ENCODE data around the gene GRK2. TPM values are rescaled to one million over a fixed set of nuclear protein-coding genes. Genes with fewer than 3 reads are reported as not detected.
"Not testable (repeated sequence)": the region's sequence is repeated elsewhere in the genome, so short reads cannot be mapped to it uniquely, and the experiment has no call there.

The GRK2 gene
- total and polyA plus RNA-seq, 10 donors, result 119 to 301 (median 261) TPM

DNA sequence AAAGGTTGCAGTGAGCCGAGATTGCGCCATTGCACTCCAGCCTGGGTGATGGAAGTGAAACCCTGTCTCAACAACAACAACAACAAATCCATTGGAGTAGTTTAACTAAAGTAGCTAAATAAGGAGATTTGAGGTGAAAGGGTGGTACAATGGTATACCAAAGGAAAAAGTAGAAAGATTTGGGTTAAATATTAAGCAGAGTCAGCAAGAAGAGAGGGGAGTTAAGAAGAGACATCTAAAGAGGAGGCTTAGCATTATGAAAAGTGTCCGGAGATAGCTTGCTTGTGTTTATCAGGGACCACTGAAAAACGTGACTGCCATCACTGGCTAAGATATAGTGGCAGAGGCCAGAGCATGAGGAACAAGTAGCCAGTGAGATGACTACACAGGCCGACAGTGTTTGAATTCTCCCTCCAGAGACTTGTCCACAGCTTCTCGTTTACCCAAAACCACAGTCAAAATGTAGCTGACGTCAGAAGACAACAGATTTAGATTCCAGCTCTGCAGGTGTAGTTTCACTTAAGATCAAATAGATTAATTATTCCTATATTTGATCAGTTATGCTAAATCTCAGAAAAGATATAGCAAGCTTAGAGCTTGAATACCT lies 32.6 kb upstream of the GRK2 start:
- H3K4me3 ChIP-seq, result no peak overlapping the region
- H3K9me3 ChIP-seq, result no peaks in the 10 kb centered on the region
- no peaks in the 10 kb centered on the region for H3K27me3 ChIP-seq (replicated peaks in 1 of 7)
- DNase-seq, result no peak
- peaks cover 4 to 32% (median 9%) of the 10 kb centered on the region in 6 donors for H3K4me1 ChIP-seq
- H3K27ac ChIP-seq, result no peak overlapping the region
- no peak for TF ChIP-seq CTCF (IDR thresholded peaks at IDR 0.05 in 8 of 11, conservative IDR thresholded peaks at IDR 0.05 in 3 of 11)
- no peak for TF ChIP-seq POLR2AphosphoS5 (IDR thresholded peaks at IDR 0.05)
- TF ChIP-seq POLR2A (IDR thresholded peaks at IDR 0.05), result no peak
- H3K36me3 ChIP-seq, result peaks cover 0 to 89% (median 45%) of the 10 kb centered on the region in 6 donors
- 73 to 86% (median 77%) methylated on average over 7 of the region's 7 CpGs for WGBS, 5 donors
- intact Hi-C loops (cut with DNase I; ENCODE audit: low total_unique reads), result no loop called here

GRCh38 chr11:67234571-67234970 lies 31.7 kb upstream of the GRK2 start:
- H3K27ac ChIP-seq, result not testable (repeated sequence)

GRCh38 chr11:67237574-67237973 lies 28.7 kb upstream of the GRK2 start:
- 97 to 100% (median 98%) methylated on average over 1 of the region's 1 CpG for WGBS, 5 donors
- intact Hi-C loops (cut with DNase I; ENCODE audit: low total_unique reads), result no loop called here

More at GRCh38 chr11:67234571-67234970, 31.7 kb upstream of the GRK2 start:
- intact Hi-C loops (cut with DNase I; ENCODE audit: low total_unique reads); H3K27me3 ChIP-seq (replicated peaks in 1 of 7); H3K4me3 ChIP-seq; H3K9me3 ChIP-seq; DNase-seq: not testable (repeated sequence)
- WGBS, 5 donors, result 92 to 96% (median 95%) methylated on average over 8 of the region's 8 CpGs
- Histone ChIP-seq H3K36me3 (peaks cover 0 to 80% (median 37%) of the 10 kb centered on the region in 6 donors), H3K4me1 (peaks cover 12 to 41% (median 18%) of the 10 kb centered on the region in 6 donors)

DNA sequence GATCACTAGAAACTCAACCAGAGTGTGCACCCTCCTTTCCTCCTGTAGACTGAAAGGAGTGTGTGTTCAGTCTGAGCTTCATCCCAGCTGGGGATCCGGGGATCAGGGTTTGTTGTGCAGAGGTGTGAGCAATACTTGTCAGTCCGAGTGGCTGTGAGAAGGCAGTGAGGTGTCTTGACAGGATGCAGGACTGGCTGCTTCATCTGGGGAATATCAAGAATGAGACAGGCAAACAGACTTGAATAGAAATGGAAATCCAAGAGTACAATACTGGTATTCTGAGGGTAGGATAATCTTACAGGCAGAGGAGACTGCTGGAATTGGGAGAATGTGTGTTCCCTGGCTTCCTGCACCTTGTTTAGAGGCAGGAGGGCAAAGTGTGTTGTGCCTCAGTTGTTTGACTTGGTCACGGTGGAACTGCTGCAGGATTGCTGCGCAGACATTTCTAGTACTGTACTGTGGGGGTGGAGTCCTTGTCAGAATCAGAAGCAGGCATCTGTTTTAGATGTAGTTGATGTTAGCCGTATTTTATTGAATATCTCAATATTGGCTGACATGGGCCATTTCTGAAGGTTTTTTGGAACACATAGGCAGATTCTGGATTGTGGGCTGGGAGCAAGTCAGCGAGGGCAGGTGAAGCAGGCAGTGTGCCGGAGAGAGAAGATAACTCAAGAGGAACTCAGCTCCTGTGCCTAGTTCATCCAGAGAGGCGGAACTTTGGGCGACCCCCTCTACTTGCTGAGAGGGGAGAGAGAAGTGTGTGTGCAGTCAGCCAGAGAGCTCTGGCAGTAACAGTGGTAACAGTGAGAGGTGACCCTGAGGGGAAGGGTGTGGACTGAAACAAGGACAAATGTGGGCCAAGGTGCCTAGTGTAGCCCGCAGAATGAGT lies 27.1 kb upstream of the GRK2 start:
- peak overlapping the region; percentile 84 to 96 (median 92) for H3K27ac ChIP-seq
- H3K27me3 ChIP-seq (replicated peaks in 1 of 7), result no peaks in the 10 kb centered on the region
- no peaks in the 10 kb centered on the region for H3K9me3 ChIP-seq
- intact Hi-C loops (cut with DNase I; ENCODE audit: low total_unique reads), result no loop called here
- TF ChIP-seq POLR2AphosphoS5 (IDR thresholded peaks at IDR 0.05), result no peak
- no peak for TF ChIP-seq POLR2A (IDR thresholded peaks at IDR 0.05)
- no peak for TF ChIP-seq CTCF (IDR thresholded peaks at IDR 0.05 in 8 of 11, conservative IDR thresholded peaks at IDR 0.05 in 3 of 11)
- H3K36me3 ChIP-seq, result peaks cover 0 to 54% (median 13%) of the 10 kb centered on the region in 6 donors
- 18 to 24% (median 19%) methylated on average over 10 of the region's 10 CpGs for WGBS, 5 donors
- H3K4me3 ChIP-seq, result peak overlapping the region in 7 of 8 donors; percentile 10 to 83 (median 67)
- no peak for DNase-seq
- H3K4me1 ChIP-seq, result peaks cover 41 to 75% (median 56%) of the 10 kb centered on the region in 6 donors

More at GRCh38 chr11:67237574-67237973, 28.7 kb upstream of the GRK2 start:
- Histone ChIP-seq H3K36me3 (peaks cover 0 to 54% (median 11%) of the 10 kb centered on the region in 6 donors), H3K27me3 (replicated peaks in 1 of 7) (no peaks in the 10 kb centered on the region), H3K27ac (peak overlapping the region in 1 of 8 donors; percentile 96), H3K9me3 (no peaks in the 10 kb centered on the region), H3K4me1 (peaks cover 27 to 66% (median 42%) of the 10 kb centered on the region in 6 donors), H3K4me3 (no peak overlapping the region)
- DNase-seq, result no peak
- TF ChIP-seq POLR2AphosphoS5 (IDR thresholded peaks at IDR 0.05) (no peak), CTCF (IDR thresholded peaks at IDR 0.05 in 8 of 11, conservative IDR thresholded peaks at IDR 0.05 in 3 of 11) (no peak), POLR2A (IDR thresholded peaks at IDR 0.05) (no peak)

Data from spleen (tissue), 11 donors.